ENCODE data around the gene MEGF6.

GRCh38 chr1:3639397-3639911, 28.1 kb upstream of the MEGF6 start:
- TF ChIP-seq CTCF (optimal IDR thresholded peaks at IDR 0.05 in 1 of 3, IDR thresholded peaks at IDR 0.05 in 1 of 3, conservative IDR thresholded peaks at IDR 0.05 in 1 of 3; ENCODE audit: extremely low read depth in 1 of 3, insufficient read depth in 2 of 3, low read length in 3 of 3) (no peak), EZH2 (IDR thresholded peaks at IDR 0.05; ENCODE audit: low read length) (no peak)
